Cardiac muscle cell (in vitro differentiated cells and primary cell): ENCODE data around the gene ATP2B1. TPM values are rescaled to one million over a fixed set of nuclear protein-coding genes. Genes with fewer than 3 reads are reported as not detected.

ENCODE experiments used
- DNase-seq, 2 donors: peaks; one replicate each; pipeline versions ENCODE4 v3.0.0 to v3.0.0-alpha.2; 2010 to 2017; ENCODE audit warnings: low read depth in 1 of 2, low spot score in 1 of 2
- H3K27ac ChIP-seq: fragments of 200-600 bp; sonication (generic); 2 replicates; pipeline ENCODE4 v1.5.1; 2016
- H3K27me3 ChIP-seq: fragments of 200-600 bp; sonication (generic); 2 replicates; pipeline ENCODE4 v1.6.0; 2016; ENCODE audit warnings: control low read depth
- H3K36me3 ChIP-seq: fragments of 200-600 bp; sonication (generic); 2 replicates; pipeline ENCODE4 v1.5.1; 2016; ENCODE audit warnings: control low read depth
- H3K4me1 ChIP-seq: fragments of 200-600 bp; sonication (generic); 2 replicates; pipeline ENCODE4 v1.8.1; 2017; ENCODE audit warnings: low read depth, mild to moderate bottlenecking, mixed run types
- H3K4me3 ChIP-seq: fragments of 200-600 bp; sonication (generic); 2 replicates; pipeline ENCODE4 v1.5.1; 2016; ENCODE audit warnings: mild to moderate bottlenecking
- H3K9me3 ChIP-seq: fragments of 200-600 bp; sonication (generic); 2 replicates; pipeline ENCODE4 v1.5.1; 2017; ENCODE audit warnings: low read depth, mild to moderate bottlenecking, control low read depth
- CTCF ChIP-seq: IDR thresholded peaks from 2 replicates; pipeline ENCODE4 v1.5.1; 2012; ENCODE audit warnings: low read depth, mild to moderate bottlenecking, low read length
- polyA plus RNA-seq: library from polyadenylated mRNA; unstranded; fragments of >200 nt; fragmentation: Nextera tagmentation; extraction: Ambion mirVana; gene quantifications from 2 replicates; pipeline ENCODE4 v1.2.1, GENCODE V29; 2016
- total RNA-seq: library from RNA; depleted of rRNA; stranded (reverse); fragments of >200 nt; gene quantifications from 2 replicates; pipeline ENCODE4 v1.2.3, GENCODE V29; 2016

ATP2B1 gene
- total and polyA plus RNA-seq, 2 experiments from 2014 or later, result 29.0 to 41.5 TPM

DNA sequence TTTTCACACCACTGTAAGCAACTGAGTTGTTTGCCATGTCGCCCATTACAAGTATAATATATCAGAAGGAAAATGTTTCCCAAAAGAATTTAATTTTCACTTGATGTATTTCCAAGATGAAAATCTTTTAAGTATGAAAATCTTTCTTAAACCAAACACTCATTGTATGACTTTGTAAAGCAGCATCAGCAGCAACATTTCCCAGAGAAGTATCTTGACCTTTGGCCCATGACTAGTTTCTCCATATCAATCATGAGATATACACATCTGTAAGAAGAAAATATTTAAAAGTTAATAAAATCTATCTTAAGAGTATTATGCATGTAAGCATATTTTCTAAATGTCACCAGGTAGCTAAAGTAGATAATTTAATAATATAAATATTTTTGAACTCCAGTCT lies 52.8 kb downstream of the ATP2B1 start:
- no peak for DNase-seq
- Histone ChIP-seq H3K36me3 (no peaks in the 10 kb centered on the region), H3K9me3 (no peaks in the 10 kb centered on the region), H3K27me3 (no peaks in the 10 kb centered on the region), H3K4me1 (peaks cover 9% of the 10 kb centered on the region), H3K4me3 (no peak overlapping the region), H3K27ac (no peak overlapping the region)
- no peak for TF ChIP-seq CTCF

GRCh38 chr12:89651192-89651591 lies 57.4 kb downstream of the ATP2B1 start:
- no peaks in the 10 kb centered on the region for H3K36me3 ChIP-seq
- no peaks in the 10 kb centered on the region for H3K4me1 ChIP-seq
- no peak for TF ChIP-seq CTCF
- H3K4me3 ChIP-seq, result no peak overlapping the region
- no peak overlapping the region for H3K27ac ChIP-seq
- no peaks in the 10 kb centered on the region for H3K27me3 ChIP-seq
- peak in 1 of 2 donors; percentile 6 for DNase-seq
- H3K9me3 ChIP-seq, result no peaks in the 10 kb centered on the region

- no peak for TF ChIP-seq CTCF
- no peaks in the 10 kb centered on the region for H3K27me3 ChIP-seq
- DNase-seq, result peak in 1 of 2 donors; percentile 39
- no peaks in the 10 kb centered on the region for H3K4me1 ChIP-seq
- no peaks in the 10 kb centered on the region for H3K9me3 ChIP-seq
- H3K27ac ChIP-seq, result no peak overlapping the region
- H3K36me3 ChIP-seq, result no peaks in the 10 kb centered on the region
- no peak overlapping the region for H3K4me3 ChIP-seq
Measured at GRCh38 chr12:89650239-89650638, 58.4 kb downstream of the ATP2B1 start.

DNA sequence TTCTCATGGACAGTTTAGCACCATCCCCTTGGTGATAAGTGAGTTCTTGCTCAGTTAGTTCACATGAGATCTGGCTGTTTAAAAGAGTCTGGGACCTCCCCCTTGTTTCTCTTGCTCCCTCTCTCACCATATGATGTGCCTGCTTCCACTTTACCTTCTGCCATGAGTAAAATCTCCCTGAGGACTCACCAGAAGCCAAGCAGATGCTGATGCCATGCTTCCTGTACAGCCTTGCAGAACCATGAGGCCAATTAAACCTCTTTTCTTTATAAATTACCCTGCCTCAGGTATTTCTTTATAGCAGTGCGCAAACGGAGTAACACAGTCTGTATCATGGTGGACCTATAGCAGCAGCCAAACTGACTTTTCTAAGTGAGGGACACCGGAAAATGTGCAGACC lies 58.8 kb downstream of the ATP2B1 start:
- H3K27me3 ChIP-seq, result no peaks in the 10 kb centered on the region
- H3K9me3 ChIP-seq, result no peaks in the 10 kb centered on the region
- no peak for DNase-seq
- no peak overlapping the region for H3K4me3 ChIP-seq
- H3K36me3 ChIP-seq, result no peaks in the 10 kb centered on the region
- no peaks in the 10 kb centered on the region for H3K4me1 ChIP-seq
- H3K27ac ChIP-seq, result no peak overlapping the region
- no peak for TF ChIP-seq CTCF

- no peak for DNase-seq
- Histone ChIP-seq H3K27me3 (no peaks in the 10 kb centered on the region), H3K4me1 (peaks cover 4% of the 10 kb centered on the region), H3K9me3 (no peaks in the 10 kb centered on the region), H3K4me3 (no peak overlapping the region), H3K27ac (no peak overlapping the region), H3K36me3 (no peaks in the 10 kb centered on the region)
- TF ChIP-seq CTCF, result no peak
Measured at GRCh38 chr12:89649139-89649538, 59.5 kb downstream of the ATP2B1 start.

GRCh38 chr12:89648211-89648930 lies 60.3 kb downstream of the ATP2B1 start:
- no peak for TF ChIP-seq CTCF
- peak; percentile 34 to 81 for DNase-seq
- Histone ChIP-seq H3K9me3 (no peaks in the 10 kb centered on the region), H3K27me3 (no peaks in the 10 kb centered on the region), H3K27ac (peak overlapping the region; percentile 61), H3K4me1 (peaks cover 4% of the 10 kb centered on the region), H3K36me3 (no peaks in the 10 kb centered on the region), H3K4me3 (no peak overlapping the region)
